Ovary (tissue), 3 donors: ENCODE measurements around the gene GOLGA8S.
"Not testable (repeated sequence)": the region's sequence is repeated elsewhere in the genome, so short reads cannot be mapped to it uniquely, and the experiment has no call there.

Source experiments
- EP300 ChIP-seq: sonication (generic); formaldehyde crosslinking; IDR thresholded peaks from one replicate; pipeline ENCODE4 v1.6.1; 2017; ENCODE audit warnings: antibody characterized with exemption
- POLR2A ChIP-seq: fragments of 450-650 bp; IDR thresholded peaks from one replicate; pipeline ENCODE4 v1.6.1; 2017; ENCODE audit warnings: antibody characterized with exemption, mild to moderate bottlenecking, moderate library complexity
- TF ChIP-seq, protein P1 (sequence below), 3 donors: fragments of 450-650 bp in 2 of 3; fragments of 200-600 bp in 1 of 3; IDR thresholded peaks; one replicate each; pipeline versions ENCODE4 v1.5.1 to v1.8.0; 2016 to 2022; ENCODE audit warnings: antibody characterized with exemption in 3 of 3, mild to moderate bottlenecking in 1 of 3
- donor health status: DM: no; HTN: no; CAD: no.

DNA sequence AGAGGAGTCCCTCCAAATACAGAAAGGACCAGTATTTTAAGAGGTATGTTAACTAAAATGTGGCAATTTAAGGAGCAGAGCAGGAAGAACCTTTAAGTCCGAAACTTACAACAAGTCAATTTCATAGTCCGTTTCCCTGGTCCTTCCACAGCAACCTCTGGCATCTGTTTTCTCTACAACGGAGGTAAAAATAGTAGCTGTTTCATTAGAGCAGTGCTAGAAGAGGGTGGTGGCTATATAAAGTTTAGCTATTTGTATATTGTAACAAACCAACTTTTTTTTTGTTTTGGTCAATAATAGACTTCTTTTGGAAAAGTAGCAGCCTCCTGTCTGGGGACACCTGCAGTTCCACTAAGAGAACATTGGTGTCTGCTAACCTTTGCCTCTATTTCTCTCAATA is 17.3 kb downstream of the GOLGA8S start:
- TF ChIP-seq, protein P1, sequence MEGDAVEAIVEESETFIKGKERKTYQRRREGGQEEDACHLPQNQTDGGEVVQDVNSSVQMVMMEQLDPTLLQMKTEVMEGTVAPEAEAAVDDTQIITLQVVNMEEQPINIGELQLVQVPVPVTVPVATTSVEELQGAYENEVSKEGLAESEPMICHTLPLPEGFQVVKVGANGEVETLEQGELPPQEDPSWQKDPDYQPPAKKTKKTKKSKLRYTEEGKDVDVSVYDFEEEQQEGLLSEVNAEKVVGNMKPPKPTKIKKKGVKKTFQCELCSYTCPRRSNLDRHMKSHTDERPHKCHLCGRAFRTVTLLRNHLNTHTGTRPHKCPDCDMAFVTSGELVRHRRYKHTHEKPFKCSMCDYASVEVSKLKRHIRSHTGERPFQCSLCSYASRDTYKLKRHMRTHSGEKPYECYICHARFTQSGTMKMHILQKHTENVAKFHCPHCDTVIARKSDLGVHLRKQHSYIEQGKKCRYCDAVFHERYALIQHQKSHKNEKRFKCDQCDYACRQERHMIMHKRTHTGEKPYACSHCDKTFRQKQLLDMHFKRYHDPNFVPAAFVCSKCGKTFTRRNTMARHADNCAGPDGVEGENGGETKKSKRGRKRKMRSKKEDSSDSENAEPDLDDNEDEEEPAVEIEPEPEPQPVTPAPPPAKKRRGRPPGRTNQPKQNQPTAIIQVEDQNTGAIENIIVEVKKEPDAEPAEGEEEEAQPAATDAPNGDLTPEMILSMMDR (IDR thresholded peaks at IDR 0.05), result not testable (repeated sequence)
- TF ChIP-seq POLR2A, EP300: not testable (repeated sequence)
